Hepatocyte (in vitro differentiated cells): ENCODE data around the gene DMD. TPM values are rescaled to one million over a fixed set of nuclear protein-coding genes. Genes with fewer than 3 reads are reported as not detected.

Experiments used
- DNase-seq: peaks from one replicate; pipeline ENCODE4 v3.0.0-alpha.2; 2016; ENCODE audit warnings: low spot score
- H2AFZ ChIP-seq: fragments of 200-600 bp; sonication (generic); 2 replicates; pipeline ENCODE4 v1.6.0; 2016; ENCODE audit warnings: antibody characterized with exemption, mild to moderate bottlenecking
- H3K27ac ChIP-seq: fragments of 200-600 bp; sonication (generic); 2 replicates; pipeline ENCODE4 v1.5.1; 2016; ENCODE audit warnings: mild to moderate bottlenecking
- H3K27me3 ChIP-seq: fragments of 200-600 bp; sonication (generic); 2 replicates; pipeline ENCODE4 v1.6.1; 2016
- H3K36me3 ChIP-seq: fragments of 200-600 bp; sonication (generic); replicated peaks from 2 replicates; pipeline ENCODE4 v1.5.1; 2016; ENCODE audit warnings: low read depth; ENCODE audit not compliant: insufficient read depth
- H3K4me1 ChIP-seq: fragments of 200-600 bp; sonication (generic); 2 replicates; pipeline ENCODE4 v1.5.1; 2016; ENCODE audit warnings: mild to moderate bottlenecking, moderate library complexity; ENCODE audit not compliant: insufficient read depth
- H3K4me2 ChIP-seq: fragments of 200-600 bp; sonication (generic); 2 replicates; pipeline ENCODE4 v1.6.0; 2016
- H3K4me3 ChIP-seq: fragments of 200-600 bp; sonication (generic); 2 replicates; pipeline ENCODE4 v1.5.1; 2016; ENCODE audit warnings: mild to moderate bottlenecking
- H3K79me2 ChIP-seq: fragments of 200-600 bp; sonication (generic); 2 replicates; pipeline ENCODE4 v1.6.0; 2017; ENCODE audit warnings: mild to moderate bottlenecking
- H3K9me2 ChIP-seq: fragments of 200-600 bp; sonication (generic); replicated peaks from 2 replicates; pipeline ENCODE4 v1.6.0; 2017; ENCODE audit warnings: mild to moderate bottlenecking; ENCODE audit not compliant: insufficient read depth
- H3K9me3 ChIP-seq: fragments of 200-600 bp; sonication (generic); 2 replicates; pipeline ENCODE4 v1.5.1; 2016; ENCODE audit warnings: low read depth, mild to moderate bottlenecking
- H4K20me1 ChIP-seq: fragments of 200-600 bp; sonication (generic); 2 replicates; pipeline ENCODE4 v1.6.0; 2016; ENCODE audit warnings: mild to moderate bottlenecking; ENCODE audit not compliant: insufficient read depth, poor library complexity, severe bottlenecking
- EZH2 ChIP-seq: fragments of 200-600 bp; sonication (generic); IDR thresholded peaks from 2 replicates; pipeline ENCODE4 v1.6.1; 2016; ENCODE audit warnings: antibody characterized with exemption, mild to moderate bottlenecking, borderline replicate concordance
- EZH2phosphoT487 ChIP-seq: fragments of 200-600 bp; sonication (generic); IDR thresholded peaks from one replicate; pipeline ENCODE4 v1.6.1; 2018; ENCODE audit warnings: antibody characterized with exemption, mild to moderate bottlenecking, low read depth, moderate library complexity; ENCODE audit not compliant: unreplicated experiment, severe bottlenecking
- WGBS: methylation state at CpG from one replicate; pipeline ENCODE4 v1.1.6; 2016; ENCODE audit warnings: low lambda C conversion rate; ENCODE audit errors: missing lambda C conversion rate; 5-methylcytosine and 5-hydroxymethylcytosine counted together
- polyA plus RNA-seq: library from polyadenylated mRNA; unstranded; fragments of >200 nt; fragmentation: Nextera tagmentation; extraction: Ambion mirVana; gene quantifications from 2 replicates; pipeline ENCODE4 v1.2.1, GENCODE V29; 2016
- total RNA-seq: library from RNA; depleted of rRNA; stranded (reverse); fragments of >200 nt; gene quantifications from 2 replicates; pipeline ENCODE4 v1.2.3, GENCODE V29; 2014
- TF ChIP-seq, protein P1 (sequence below): fragments of 200-600 bp; sonication (generic); IDR thresholded peaks from 2 replicates; pipeline ENCODE4 v1.5.1; 2016; ENCODE audit warnings: antibody characterized with exemption, mild to moderate bottlenecking; ENCODE audit not compliant: poor library complexity

DMD gene
- total and polyA plus RNA-seq, 2 experiments from 2014 or later, result 14.2 to 27.8 TPM

DNA sequence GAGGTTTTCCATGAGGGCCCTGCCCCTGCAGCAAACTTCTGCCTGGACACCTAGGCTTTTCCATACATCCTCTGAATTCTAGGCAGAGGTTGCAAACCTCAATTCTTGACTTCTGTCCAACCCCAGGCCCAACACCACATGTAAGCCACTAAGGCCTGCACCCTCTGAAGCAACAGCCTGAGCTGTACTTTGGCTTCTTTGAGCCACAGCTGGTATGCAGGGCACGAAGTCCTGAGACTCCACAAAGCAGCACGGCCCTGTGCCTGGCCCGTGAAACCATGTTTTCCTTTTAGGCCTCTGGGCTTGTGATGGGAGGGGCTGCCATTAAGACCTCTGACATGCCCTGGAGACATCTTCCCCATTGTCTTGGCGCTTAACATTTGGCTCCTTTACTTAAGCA is 1411.1 kb downstream of the DMD start:
- Histone ChIP-seq H3K9me2 (no peaks in the 10 kb centered on the region), H3K36me3 (no peaks in the 10 kb centered on the region), H2AFZ (no peak overlapping the region), H3K9me3 (no peaks in the 10 kb centered on the region), H3K79me2 (no peaks in the 10 kb centered on the region), H3K27ac (no peak overlapping the region), H3K27me3 (no peaks in the 10 kb centered on the region), H3K4me2 (no peak overlapping the region), H3K4me1 (no peaks in the 10 kb centered on the region), H3K4me3 (no peak overlapping the region), H4K20me1 (no peaks in the 10 kb centered on the region)
- DNase-seq, result no peak
- 63% methylated on average over 4 of the region's 4 CpGs for WGBS
- TF ChIP-seq, protein P1, sequence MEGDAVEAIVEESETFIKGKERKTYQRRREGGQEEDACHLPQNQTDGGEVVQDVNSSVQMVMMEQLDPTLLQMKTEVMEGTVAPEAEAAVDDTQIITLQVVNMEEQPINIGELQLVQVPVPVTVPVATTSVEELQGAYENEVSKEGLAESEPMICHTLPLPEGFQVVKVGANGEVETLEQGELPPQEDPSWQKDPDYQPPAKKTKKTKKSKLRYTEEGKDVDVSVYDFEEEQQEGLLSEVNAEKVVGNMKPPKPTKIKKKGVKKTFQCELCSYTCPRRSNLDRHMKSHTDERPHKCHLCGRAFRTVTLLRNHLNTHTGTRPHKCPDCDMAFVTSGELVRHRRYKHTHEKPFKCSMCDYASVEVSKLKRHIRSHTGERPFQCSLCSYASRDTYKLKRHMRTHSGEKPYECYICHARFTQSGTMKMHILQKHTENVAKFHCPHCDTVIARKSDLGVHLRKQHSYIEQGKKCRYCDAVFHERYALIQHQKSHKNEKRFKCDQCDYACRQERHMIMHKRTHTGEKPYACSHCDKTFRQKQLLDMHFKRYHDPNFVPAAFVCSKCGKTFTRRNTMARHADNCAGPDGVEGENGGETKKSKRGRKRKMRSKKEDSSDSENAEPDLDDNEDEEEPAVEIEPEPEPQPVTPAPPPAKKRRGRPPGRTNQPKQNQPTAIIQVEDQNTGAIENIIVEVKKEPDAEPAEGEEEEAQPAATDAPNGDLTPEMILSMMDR, result no peak
- TF ChIP-seq EZH2, result no peak
- TF ChIP-seq EZH2phosphoT487, result no peak

- WGBS, result 75% methylated on average over 1 of the region's 1 CpG
- no peaks in the 10 kb centered on the region for H4K20me1 ChIP-seq
Measured at GRCh38 chrX:31796624-31797023, 1414.7 kb downstream of the DMD start.

GRCh38 chrX:31747411-31747810 is 1463.9 kb downstream of the DMD start:
- Histone ChIP-seq H3K4me3 (no peak overlapping the region), H3K27me3 (no peaks in the 10 kb centered on the region), H3K36me3 (no peaks in the 10 kb centered on the region), H3K79me2 (no peaks in the 10 kb centered on the region), H3K4me2 (no peak overlapping the region), H2AFZ (no peak overlapping the region), H3K4me1 (no peaks in the 10 kb centered on the region), H3K9me3 (peaks cover 1% of the 10 kb centered on the region), H4K20me1 (no peaks in the 10 kb centered on the region), H3K9me2 (no peaks in the 10 kb centered on the region), H3K27ac (no peak overlapping the region)
- no peak for DNase-seq
- 67% methylated on average over 5 of the region's 5 CpGs for WGBS
- no peak for TF ChIP-seq EZH2phosphoT487
- TF ChIP-seq, protein P1, result no peak
- no peak for TF ChIP-seq EZH2

More at GRCh38 chrX:31796624-31797023, 1414.7 kb downstream of the DMD start:
- H3K4me3 ChIP-seq, result no peak overlapping the region
- H3K79me2 ChIP-seq, result no peaks in the 10 kb centered on the region
- H2AFZ ChIP-seq, result no peak overlapping the region
- TF ChIP-seq, protein P1, result no peak
- TF ChIP-seq EZH2phosphoT487 (no peak), EZH2 (no peak)
- DNase-seq, result no peak
- H3K4me1 ChIP-seq, result no peaks in the 10 kb centered on the region
- H3K27ac ChIP-seq, result no peak overlapping the region
- no peaks in the 10 kb centered on the region for H3K27me3 ChIP-seq
- H3K36me3 ChIP-seq, result no peaks in the 10 kb centered on the region
- H3K4me2 ChIP-seq, result no peak overlapping the region
- peaks cover 4% of the 10 kb centered on the region for H3K9me3 ChIP-seq
- H3K9me2 ChIP-seq, result no peaks in the 10 kb centered on the region

- no peak overlapping the region for H2AFZ ChIP-seq
- no peaks in the 10 kb centered on the region for H3K9me3 ChIP-seq
- no peaks in the 10 kb centered on the region for H3K27me3 ChIP-seq
- no peaks in the 10 kb centered on the region for H3K36me3 ChIP-seq
- DNase-seq, result no peak
- H4K20me1 ChIP-seq, result no peaks in the 10 kb centered on the region
- H3K27ac ChIP-seq, result no peak overlapping the region
- TF ChIP-seq, protein P1, result no peak
- TF ChIP-seq EZH2 (no peak), EZH2phosphoT487 (no peak)
- no peaks in the 10 kb centered on the region for H3K79me2 ChIP-seq
- no peaks in the 10 kb centered on the region for H3K4me1 ChIP-seq
- no peak overlapping the region for H3K4me3 ChIP-seq
- H3K4me2 ChIP-seq, result no peak overlapping the region
- WGBS, result 89% methylated on average over 4 of the region's 4 CpGs
- H3K9me2 ChIP-seq, result no peaks in the 10 kb centered on the region
Measured at GRCh38 chrX:31743004-31743403, 1468.3 kb downstream of the DMD start.
